Spleen (tissue), 7 donors: ENCODE measurements around the gene BEST1.

ENCODE experiments used
- POLR2A ChIP-seq, 3 donors: fragments of 450-650 bp; IDR thresholded peaks; one replicate each; pipeline ENCODE4 v1.5.1; 2017; ENCODE audit warnings: antibody characterized with exemption in 3 of 3, mild to moderate bottlenecking in 1 of 3
- TF ChIP-seq, protein P1 (sequence below), 11 experiments: fragments of 200-600 bp in 7 of 11; fragments of 450-650 bp in 4 of 11; sonication (generic) in 4 of 11; IDR thresholded peaks in 8 of 11; conservative IDR thresholded peaks in 3 of 11; 1 replicate in 7 of 11; 2 replicates in 4 of 11; pipeline versions ENCODE4 v1.4.0 to v1.8.0; 2016 to 2021; ENCODE audit warnings: antibody characterized with exemption in 11 of 11, inconsistent platforms in 4 of 11, mild to moderate bottlenecking in 1 of 11
- donor health status: DM: no; HTN: no; CAD: no; lungs with moderate emphysema.
- donor health status: DM: no; HTN: no; CAD: no.
- donor health status: DM: no; HTN: no; CAD: no.

DNA sequence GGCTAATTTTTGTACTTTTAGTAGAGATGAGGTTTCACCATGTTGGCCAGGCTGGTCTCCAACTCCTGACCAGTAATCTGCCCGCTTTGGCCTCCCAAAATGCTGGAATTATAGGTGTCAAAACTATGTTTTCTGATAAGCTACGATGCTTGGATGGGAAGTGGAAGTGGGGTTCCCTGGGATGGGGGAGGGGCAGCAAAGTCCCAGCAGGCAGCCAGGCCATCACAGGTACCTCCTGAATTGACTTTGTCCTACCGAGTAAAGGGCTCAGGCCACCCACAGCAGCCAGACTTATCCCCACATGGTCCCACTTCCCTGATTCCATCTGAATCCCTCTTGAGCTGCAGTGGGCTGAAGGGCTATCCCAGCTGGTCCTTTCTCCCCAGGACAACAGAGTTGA, 10.4 kb downstream of the BEST1 start:
- TF ChIP-seq, protein P1, sequence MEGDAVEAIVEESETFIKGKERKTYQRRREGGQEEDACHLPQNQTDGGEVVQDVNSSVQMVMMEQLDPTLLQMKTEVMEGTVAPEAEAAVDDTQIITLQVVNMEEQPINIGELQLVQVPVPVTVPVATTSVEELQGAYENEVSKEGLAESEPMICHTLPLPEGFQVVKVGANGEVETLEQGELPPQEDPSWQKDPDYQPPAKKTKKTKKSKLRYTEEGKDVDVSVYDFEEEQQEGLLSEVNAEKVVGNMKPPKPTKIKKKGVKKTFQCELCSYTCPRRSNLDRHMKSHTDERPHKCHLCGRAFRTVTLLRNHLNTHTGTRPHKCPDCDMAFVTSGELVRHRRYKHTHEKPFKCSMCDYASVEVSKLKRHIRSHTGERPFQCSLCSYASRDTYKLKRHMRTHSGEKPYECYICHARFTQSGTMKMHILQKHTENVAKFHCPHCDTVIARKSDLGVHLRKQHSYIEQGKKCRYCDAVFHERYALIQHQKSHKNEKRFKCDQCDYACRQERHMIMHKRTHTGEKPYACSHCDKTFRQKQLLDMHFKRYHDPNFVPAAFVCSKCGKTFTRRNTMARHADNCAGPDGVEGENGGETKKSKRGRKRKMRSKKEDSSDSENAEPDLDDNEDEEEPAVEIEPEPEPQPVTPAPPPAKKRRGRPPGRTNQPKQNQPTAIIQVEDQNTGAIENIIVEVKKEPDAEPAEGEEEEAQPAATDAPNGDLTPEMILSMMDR (IDR thresholded peaks at IDR 0.05 in 8 of 11, conservative IDR thresholded peaks at IDR 0.05 in 3 of 11): no peak
- TF ChIP-seq POLR2A (IDR thresholded peaks at IDR 0.05): no peak
